GM18951 (cell line): ENCODE results near the gene CCDC18.
"Not testable (repeated sequence)": the region's sequence is repeated elsewhere in the genome, so short reads cannot be mapped to it uniquely, and the experiment has no call there.

Experiments used
- POLR2A ChIP-seq: IDR thresholded peaks from 4 replicates; pipeline ENCODE4 v1.6.1; 2011; ENCODE audit warnings: mild to moderate bottlenecking; ENCODE audit not compliant: insufficient read length, insufficient read depth; ENCODE audit errors: extremely low read depth
- in situ Hi-C: fragments of 300-500 bp; cut with MboI; formaldehyde crosslinking; loops from one replicate; pipeline ENCODE4 v1.12.0; 2022; ENCODE audit warnings: low sequenced_read_pairs, mixed read lengths, inconsistent platforms; ENCODE audit not compliant: unreplicated experiment

Gene CCDC18

DNA sequence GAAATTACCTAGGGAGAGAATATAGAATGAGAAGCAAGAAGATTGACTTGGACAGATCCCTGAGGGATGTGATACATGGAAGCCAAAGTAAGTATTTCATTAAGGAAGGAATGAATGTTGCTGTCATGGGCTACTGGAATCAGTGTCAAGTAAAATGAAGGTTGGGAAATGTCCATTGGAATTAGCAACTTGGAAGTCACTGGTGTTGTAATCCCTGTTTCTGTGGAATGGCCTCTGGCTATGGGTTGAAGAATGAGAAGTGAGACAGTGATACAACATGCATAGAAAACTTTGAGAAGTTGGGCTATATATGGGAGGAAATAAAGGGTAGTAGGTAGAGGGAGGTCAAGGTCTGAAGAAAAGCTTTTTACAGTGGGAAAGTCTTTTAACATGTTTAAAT is 54.7 kb downstream of the CCDC18 start:
- no peak for TF ChIP-seq POLR2A
- in situ Hi-C loops, result no loop called here

- TF ChIP-seq POLR2A, result no peak
- in situ Hi-C loops, result no loop called here
These were observed 56.5 kb downstream of the CCDC18 start for GRCh38 chr1:93237021-93237420.

DNA sequence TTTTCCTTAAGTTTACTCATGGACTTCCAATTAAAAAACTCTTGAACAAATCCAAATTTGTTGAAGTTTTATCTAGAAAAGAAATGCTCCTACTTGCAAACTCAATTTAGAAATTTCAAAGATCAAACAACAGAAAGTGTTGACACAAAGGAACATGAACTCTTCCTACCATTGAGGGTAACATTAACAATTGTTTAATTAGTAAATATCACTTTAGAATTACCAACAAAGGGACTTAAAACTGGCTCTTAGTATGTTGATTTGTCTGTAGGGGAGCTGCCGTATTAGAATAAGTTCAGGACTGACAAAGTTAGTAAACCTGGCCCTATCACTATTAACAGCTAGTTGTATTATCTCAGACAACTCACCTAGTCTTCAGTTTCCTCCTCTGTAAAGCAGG is 57.9 kb downstream of the CCDC18 start:
- no peak for TF ChIP-seq POLR2A

GRCh38 chr1:93239863-93240262 is 59.3 kb downstream of the CCDC18 start:
- in situ Hi-C loops, result no loop called here
- TF ChIP-seq POLR2A, result no peak

More for the DNA sequence above, 57.9 kb downstream of the CCDC18 start:
- in situ Hi-C loops, result no loop called here

- in situ Hi-C loops, result not testable (repeated sequence)
These were observed 62.7 kb downstream of the CCDC18 start for GRCh38 chr1:93243233-93243632.

DNA sequence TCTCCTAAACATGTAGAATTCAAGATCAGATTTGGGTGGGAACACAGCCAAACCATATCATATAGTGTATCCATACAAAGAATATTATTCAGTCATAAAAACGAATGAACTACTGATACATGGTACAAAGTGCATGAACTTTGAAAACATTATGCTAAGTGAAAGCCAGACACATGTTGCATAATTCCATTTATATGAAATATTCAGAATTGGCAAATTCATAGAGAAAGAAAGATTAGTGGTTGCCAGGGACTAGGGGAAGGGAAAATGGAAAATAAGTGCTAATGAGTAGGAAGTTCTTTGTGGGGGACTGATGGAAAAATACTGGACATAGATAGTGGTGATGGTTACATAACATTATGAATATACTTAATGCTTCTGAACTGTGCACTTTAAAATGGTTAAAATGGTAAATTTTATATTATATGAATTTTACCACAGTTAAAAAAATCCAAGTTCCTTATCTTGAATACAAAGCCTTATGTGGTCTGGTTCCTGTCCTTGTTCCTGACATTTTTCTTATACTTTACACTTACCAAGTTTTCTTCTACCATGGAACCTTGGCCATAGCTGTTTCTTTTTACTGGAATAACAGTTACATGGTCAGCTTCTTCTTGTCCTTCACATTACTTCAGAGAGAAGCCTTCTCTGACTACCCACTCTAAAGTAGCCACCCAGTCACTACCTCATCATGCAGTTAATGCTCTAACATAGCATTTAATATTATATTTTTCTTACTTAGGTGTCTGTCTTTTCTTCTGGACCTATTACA is 64.0 kb downstream of the CCDC18 start:
- no peak for TF ChIP-seq POLR2A
- in situ Hi-C loops, result no loop called here

DNA sequence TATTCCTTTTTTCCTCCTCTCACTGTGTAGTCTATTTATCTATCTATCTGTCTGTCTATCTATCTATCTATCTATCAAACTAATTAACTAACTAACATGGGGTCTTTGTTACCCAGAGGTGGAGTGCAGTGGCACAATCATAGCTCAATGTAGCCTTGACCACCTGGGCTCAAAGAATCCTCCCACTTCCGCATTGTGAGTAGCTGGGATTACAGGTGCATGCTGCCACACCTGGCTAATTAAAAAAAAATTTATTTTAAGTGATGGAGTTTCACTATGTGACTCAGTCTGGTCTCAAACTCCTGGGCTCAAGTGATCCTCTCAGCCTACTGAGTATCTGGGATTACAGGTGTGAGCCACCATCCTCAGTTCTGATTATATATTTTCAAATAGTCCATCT is 71.4 kb downstream of the CCDC18 start:
- no peak for TF ChIP-seq POLR2A
- in situ Hi-C loops, result no loop called here

- no peak for TF ChIP-seq POLR2A
- in situ Hi-C loops, result no loop called here
These were observed 72.1 kb downstream of the CCDC18 start for GRCh38 chr1:93252598-93252997.

GRCh38 chr1:93253516-93253915 is 73.0 kb downstream of the CCDC18 start:
- no peak for TF ChIP-seq POLR2A
- in situ Hi-C loops, result no loop called here

GRCh38 chr1:93255222-93256079 is 74.9 kb downstream of the CCDC18 start:
- in situ Hi-C loops, result no loop called here

DNA sequence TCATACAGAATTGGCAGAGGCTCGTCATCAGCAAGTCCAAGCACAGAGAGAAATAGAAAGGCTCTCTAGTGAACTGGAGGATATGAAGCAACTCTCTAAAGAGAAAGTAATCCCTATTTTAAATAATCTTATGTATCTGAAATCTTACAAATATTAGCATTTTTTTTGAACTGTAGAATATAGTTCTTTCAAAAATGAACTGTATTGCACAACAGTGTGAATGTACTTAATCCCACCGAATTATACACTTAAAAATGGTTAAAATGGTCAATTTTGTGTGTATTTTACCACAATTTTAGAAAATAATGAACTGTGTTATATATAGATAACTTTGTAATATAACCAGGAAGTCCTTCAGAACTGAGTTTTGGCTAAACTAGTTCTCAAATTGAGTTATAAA is 75.9 kb downstream of the CCDC18 start:
- in situ Hi-C loops, result no loop called here
- TF ChIP-seq POLR2A, result no peak

More at GRCh38 chr1:93255222-93256079, 74.9 kb downstream of the CCDC18 start:
- TF ChIP-seq POLR2A, result no peak

GRCh38 chr1:93257889-93258288 is 77.4 kb downstream of the CCDC18 start:
- in situ Hi-C loops, result no loop called here
- no peak for TF ChIP-seq POLR2A

DNA sequence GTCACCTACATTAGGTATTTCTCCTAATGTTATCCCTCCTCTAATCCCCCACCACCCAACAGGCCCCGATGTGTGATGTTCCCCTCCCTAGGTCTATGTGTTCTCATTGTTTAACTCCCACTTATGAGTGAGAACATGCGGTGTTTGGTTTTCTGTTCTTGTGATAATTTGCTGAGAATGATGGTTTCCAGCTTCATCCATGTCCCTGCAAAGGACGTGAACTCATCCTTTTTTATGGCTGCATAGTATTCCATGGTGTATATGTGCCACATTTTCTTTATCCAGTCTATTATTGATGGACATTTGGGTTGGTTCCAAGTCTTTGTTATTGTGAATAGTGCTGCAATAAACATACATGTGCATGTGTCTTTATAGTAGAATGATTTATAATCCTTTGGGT is 80.2 kb downstream of the CCDC18 start:
- in situ Hi-C loops, result not testable (repeated sequence)

DNA sequence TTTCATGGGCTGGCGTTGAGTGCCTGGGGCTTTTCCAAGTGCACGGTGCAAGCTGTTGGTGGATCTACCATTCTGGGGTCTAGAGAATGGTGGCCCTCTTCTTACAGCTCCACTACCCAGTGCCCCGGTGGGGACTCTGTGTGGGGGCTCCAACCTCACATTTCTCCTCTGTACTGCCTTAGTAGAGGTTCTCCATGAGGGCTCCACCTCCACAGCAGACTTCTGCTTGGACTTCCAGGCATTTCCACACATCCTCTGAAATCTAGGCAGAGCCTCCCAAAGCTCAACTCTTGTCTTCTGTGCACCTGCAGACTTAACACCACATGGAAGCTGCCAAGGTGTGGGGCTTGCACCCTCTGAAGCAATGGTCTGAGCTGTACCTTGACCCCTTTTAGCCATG is 82.1 kb downstream of the CCDC18 start:
- no peak for TF ChIP-seq POLR2A
- in situ Hi-C loops, result no loop called here

GRCh38 chr1:93268888-93269287 is 88.4 kb downstream of the CCDC18 start:
- in situ Hi-C loops, result not testable (repeated sequence)

GRCh38 chr1:93275262-93275633 is 94.7 kb downstream of the CCDC18 start:
- in situ Hi-C loops, result not testable (repeated sequence)
